Measurements from ENCODE around the gene TRIM27. TPM values are rescaled to one million over a fixed set of nuclear protein-coding genes. Genes with fewer than 3 reads are reported as not detected.
"Not testable (repeated sequence)": the region's sequence is repeated elsewhere in the genome, so short reads cannot be mapped to it uniquely, and the experiment has no call there.

Gene TRIM27
- total RNA-seq, 1 donor from 2014 or later: 49.9 TPM

DNA sequence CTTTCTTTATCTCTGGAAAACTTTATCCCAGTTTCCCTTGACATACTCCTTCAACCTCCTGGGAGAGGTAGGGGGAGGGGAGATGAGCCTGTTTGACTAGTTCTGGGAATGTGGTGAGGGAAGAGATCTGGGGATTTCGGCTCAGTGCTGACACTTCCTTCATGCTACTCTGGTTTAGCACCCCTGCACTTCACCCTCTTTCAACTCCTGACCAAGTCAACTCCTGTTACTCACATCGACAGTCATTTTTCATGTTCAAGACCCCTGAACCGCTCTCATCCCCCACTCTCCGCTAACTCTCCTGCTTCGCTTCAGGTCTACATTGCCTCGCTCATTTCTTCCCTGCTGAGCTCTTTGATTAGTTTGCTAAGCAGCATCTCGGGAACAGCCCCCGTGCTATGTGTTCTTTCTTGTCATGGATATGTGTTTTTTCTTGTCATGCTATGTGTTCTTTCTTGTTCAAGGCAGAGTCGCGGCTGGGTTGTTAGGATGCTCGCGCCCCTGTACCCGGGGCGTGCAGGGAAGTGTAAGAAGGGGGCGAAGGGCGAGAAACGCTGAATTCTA, 16.6 kb upstream of the TRIM27 start:
- no peaks in the 10 kb centered on the region for H3K27me3 ChIP-seq
- DNase-seq (no peak), ATAC-seq (peak; percentile 43)
- peak overlapping the region; percentile 77 for H3K27ac ChIP-seq
- intact Hi-C loops (cut with DNase I): no loop called here
- no peaks in the 10 kb centered on the region for H3K9me3 ChIP-seq
- H3K36me3 ChIP-seq: no peaks in the 10 kb centered on the region
- peak overlapping the region; percentile 65 for H3K4me3 ChIP-seq
- H3K4me1 ChIP-seq: peaks cover 12% of the 10 kb centered on the region
- TF ChIP-seq CTCF (IDR thresholded peaks at IDR 0.05): no peak

DNA sequence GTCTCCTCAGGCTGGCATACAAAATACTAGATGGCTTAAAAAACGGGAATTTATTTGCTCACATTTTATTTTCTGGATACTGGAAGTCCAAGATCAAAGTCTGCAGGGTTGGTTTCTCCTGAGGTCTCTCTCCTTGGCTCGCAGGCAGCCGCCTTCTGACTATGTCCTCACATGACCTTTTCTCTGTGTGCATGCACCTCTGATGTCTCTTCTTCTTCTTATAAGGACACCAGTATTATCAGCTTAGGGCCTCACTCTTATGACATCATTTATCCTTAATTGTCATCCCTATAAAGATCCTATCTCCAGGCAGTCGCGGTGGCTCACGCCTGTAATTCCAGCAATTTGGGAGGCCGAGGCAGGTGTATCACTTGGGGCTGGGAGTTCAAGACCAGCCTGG, 9.3 kb upstream of the TRIM27 start:
- no peaks in the 10 kb centered on the region for H3K9me3 ChIP-seq
- intact Hi-C loops (cut with DNase I): no loop called here
- H3K36me3 ChIP-seq: no peaks in the 10 kb centered on the region
- ATAC-seq: no peak
- H3K27me3 ChIP-seq: peaks cover 13% of the 10 kb centered on the region
- H3K4me3 ChIP-seq: no peak overlapping the region
- no peak for TF ChIP-seq CTCF (IDR thresholded peaks at IDR 0.05)
- no peak overlapping the region for H3K27ac ChIP-seq
- DNase-seq: no peak
- no peaks in the 10 kb centered on the region for H3K4me1 ChIP-seq

DNA sequence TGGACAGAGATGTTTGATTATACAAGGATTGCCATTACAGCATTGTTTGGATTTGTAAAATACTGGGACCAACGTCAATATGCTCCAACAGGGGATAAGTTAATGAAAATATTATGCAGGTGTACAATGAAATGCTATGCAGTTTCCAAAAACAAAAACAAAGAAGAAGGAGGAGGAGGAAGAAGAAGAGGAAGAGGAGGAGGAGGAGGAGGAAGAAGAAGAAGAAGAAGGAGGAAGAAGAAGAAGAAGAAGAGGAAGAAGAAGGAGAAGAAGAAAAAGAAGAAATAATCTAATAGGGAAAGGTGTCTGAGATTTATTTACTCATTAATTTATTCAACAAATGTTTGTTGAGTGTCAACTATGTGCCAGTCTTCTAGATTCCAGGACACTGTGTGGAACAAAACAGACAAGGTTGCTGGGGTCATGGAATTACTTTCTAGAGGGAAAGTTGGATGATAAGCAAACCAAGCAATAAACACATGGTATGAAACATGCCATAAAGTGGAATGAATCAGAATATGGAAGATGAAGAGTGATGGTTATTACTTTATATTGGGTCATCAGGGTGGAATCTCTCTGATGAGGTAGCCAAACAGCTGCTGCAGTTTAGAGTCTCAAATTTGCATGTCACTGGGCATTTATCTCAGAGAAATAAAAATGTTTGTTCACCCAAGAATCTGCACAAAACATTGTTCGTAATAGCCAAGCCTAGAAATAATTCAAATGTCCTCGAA, 6.3 kb upstream of the TRIM27 start:
- Histone ChIP-seq H3K9me3 (no peaks in the 10 kb centered on the region), H3K36me3 (no peaks in the 10 kb centered on the region), H3K4me1 (no peaks in the 10 kb centered on the region), H3K27ac (no peak overlapping the region), H3K4me3 (no peak overlapping the region), H3K27me3 (peaks cover 13% of the 10 kb centered on the region)
- no peak for TF ChIP-seq CTCF (IDR thresholded peaks at IDR 0.05)
- no peak for DNase-seq
- intact Hi-C loops (cut with DNase I): no loop called here
- ATAC-seq: no peak

DNA sequence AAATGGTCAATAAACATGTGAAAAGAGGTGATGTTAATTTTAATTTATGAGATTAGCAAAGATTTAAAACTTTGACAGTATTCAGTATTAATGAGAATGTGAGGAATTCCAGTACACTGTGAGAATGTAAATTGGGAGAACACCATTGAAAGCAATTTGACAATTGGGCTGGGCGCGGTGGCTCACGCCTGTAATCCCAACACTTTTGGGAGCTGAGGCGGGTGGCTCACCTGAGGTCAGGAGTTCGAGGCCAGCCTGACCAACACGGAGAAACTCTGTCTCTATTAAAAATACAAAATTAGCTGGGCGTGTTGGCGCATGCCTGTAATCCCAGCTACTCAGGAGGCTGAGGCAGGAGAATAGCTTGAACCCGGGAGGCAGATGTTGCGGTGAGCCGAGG, 5.6 kb upstream of the TRIM27 start:
- intact Hi-C loops (cut with DNase I): not testable (repeated sequence)

DNA sequence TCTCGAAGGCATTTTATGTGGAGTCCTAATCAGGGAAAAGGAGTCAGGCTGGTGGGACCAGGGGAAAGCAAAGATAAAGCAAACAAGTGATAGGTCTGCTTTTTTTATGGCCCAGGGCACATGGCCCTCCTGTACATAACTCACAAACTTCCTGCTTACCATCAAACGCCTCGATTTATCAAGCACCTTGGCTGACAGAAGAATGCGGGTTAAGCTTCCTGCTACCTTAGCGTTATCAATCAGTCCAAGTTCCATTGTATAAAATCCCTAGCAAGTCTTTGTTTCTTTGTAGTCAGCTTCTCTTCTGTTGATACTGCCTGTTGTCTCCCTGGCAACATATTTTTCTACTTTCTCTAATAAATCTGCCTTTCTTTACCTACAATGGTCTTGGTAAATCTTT, 4.1 kb upstream of the TRIM27 start:
- Histone ChIP-seq H3K9me3 (no peaks in the 10 kb centered on the region), H3K27ac (no peak overlapping the region), H3K27me3 (peaks cover 13% of the 10 kb centered on the region), H3K36me3 (no peaks in the 10 kb centered on the region), H3K4me1 (peaks cover 5% of the 10 kb centered on the region), H3K4me3 (no peak overlapping the region)
- ATAC-seq (no peak), DNase-seq (no peak)
- intact Hi-C loops (cut with DNase I): no loop called here
- no peak for TF ChIP-seq CTCF (IDR thresholded peaks at IDR 0.05)

More for the DNA sequence above, 5.6 kb upstream of the TRIM27 start:
- not testable (repeated sequence) for H3K4me3 ChIP-seq, H3K27ac ChIP-seq, H3K9me3 ChIP-seq, H3K36me3 ChIP-seq, DNase-seq, H3K4me1 ChIP-seq, ATAC-seq
- peaks cover 13% of the 10 kb centered on the region for H3K27me3 ChIP-seq

DNA sequence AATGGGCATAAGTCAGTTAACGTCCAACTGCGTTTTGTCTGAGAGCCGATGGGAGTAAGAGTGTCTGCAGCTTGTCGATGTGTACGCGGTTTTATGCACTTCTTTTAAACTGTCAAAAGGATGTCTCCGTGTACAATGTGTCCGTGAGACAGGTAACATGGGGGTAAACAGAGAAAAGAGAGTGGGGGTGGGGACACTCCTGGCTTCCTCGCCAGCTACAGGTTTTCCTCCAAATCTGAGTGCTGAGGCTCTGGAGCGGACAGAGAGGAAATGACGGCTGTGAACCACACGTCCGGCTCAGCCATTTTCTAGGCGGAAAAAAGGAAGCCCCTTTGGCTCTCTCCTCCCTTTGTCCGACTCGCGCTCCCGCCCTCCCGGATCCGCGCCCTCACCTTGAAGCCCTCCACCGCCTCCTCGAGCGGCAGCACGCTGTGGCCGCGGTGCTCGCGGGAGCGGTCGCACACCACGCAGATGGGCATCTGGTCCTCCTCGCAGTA, 916 bp downstream of the TRIM27 start:
- Histone ChIP-seq H3K9me3 (no peaks in the 10 kb centered on the region), H3K36me3 (peaks cover 43% of the 10 kb centered on the region), H3K4me3 (peak overlapping the region; percentile 99), H3K27ac (peak overlapping the region; percentile 98), H3K4me1 (peaks cover 28% of the 10 kb centered on the region), H3K27me3 (no peaks in the 10 kb centered on the region)
- intact Hi-C loops (cut with DNase I): no loop called here
- no peak for DNase-seq
- no peak for TF ChIP-seq CTCF (IDR thresholded peaks at IDR 0.05)
- ATAC-seq: peak; percentile 54
